Measurements from ENCODE around the gene PIK3R6.
"Not testable (repeated sequence)": the region's sequence is repeated elsewhere in the genome, so short reads cannot be mapped to it uniquely, and the experiment has no call there.

Gene PIK3R6

GRCh38 chr17:8823279-8823678, 44.2 kb downstream of the PIK3R6 start:
- DNase-seq (ENCODE audit: low read depth) = no peak

GRCh38 chr17:8822401-8823035, 45.0 kb downstream of the PIK3R6 start:
- DNase-seq (ENCODE audit: low read depth) = no peak

GRCh38 chr17:8821446-8822105, 45.9 kb downstream of the PIK3R6 start:
- no peak for DNase-seq (ENCODE audit: low read depth)

- DNase-seq (ENCODE audit: low read depth) = no peak
Measured at GRCh38 chr17:8820311-8821010, 47.0 kb downstream of the PIK3R6 start.

- DNase-seq (ENCODE audit: low read depth) = no peak
Measured at GRCh38 chr17:8818654-8819330, 48.7 kb downstream of the PIK3R6 start.

- no peak for DNase-seq (ENCODE audit: low read depth)
Measured at GRCh38 chr17:8818047-8818446, 49.4 kb downstream of the PIK3R6 start.

GRCh38 chr17:8806926-8807550, 60.4 kb downstream of the PIK3R6 start:
- no peak for DNase-seq (ENCODE audit: low read depth)

- no peak for DNase-seq (ENCODE audit: low read depth)
Measured at GRCh38 chr17:8806253-8806925, 61.1 kb downstream of the PIK3R6 start.

- DNase-seq (ENCODE audit: low read depth) = not testable (repeated sequence)
Measured at GRCh38 chr17:8805396-8805795, 62.1 kb downstream of the PIK3R6 start.

GRCh38 chr17:8803531-8804420, 63.7 kb downstream of the PIK3R6 start:
- no peak for DNase-seq (ENCODE audit: low read depth)

GRCh38 chr17:8801135-8801840, 66.2 kb downstream of the PIK3R6 start:
- no peak for DNase-seq (ENCODE audit: low read depth)

- DNase-seq (ENCODE audit: low read depth) = no peak
Measured at GRCh38 chr17:8800656-8801055, 66.8 kb downstream of the PIK3R6 start.

- DNase-seq (ENCODE audit: low read depth) = no peak
Measured at GRCh38 chr17:8799570-8800212, 67.8 kb downstream of the PIK3R6 start.

GRCh38 chr17:8798846-8799569, 68.5 kb downstream of the PIK3R6 start, which contains the start of gene MFSD6L:
TSS of gene MFSD6L (minus strand) at chr17:8799365. CDS start at chr17:8799120, 245 bp downstream.
- no peak for DNase-seq (ENCODE audit: low read depth)

GRCh38 chr17:8798176-8798845, 69.2 kb downstream of the PIK3R6 start:
- DNase-seq (ENCODE audit: low read depth) = no peak

GRCh38 chr17:8797621-8798175, 69.8 kb downstream of the PIK3R6 start:
- no peak for DNase-seq (ENCODE audit: low read depth)

GRCh38 chr17:8794636-8795035, 72.8 kb downstream of the PIK3R6 start:
- DNase-seq (ENCODE audit: low read depth) = no peak

- no peak for DNase-seq (ENCODE audit: low read depth)
Measured at GRCh38 chr17:8793649-8794048, 73.8 kb downstream of the PIK3R6 start.
